Transverse colon (tissue), 4 donors: ENCODE results near the gene ETNK1. TPM values are rescaled to one million over a fixed set of nuclear protein-coding genes. Genes with fewer than 3 reads are reported as not detected.
"Not testable (repeated sequence)": the region's sequence is repeated elsewhere in the genome, so short reads cannot be mapped to it uniquely, and the experiment has no call there.

Experiments used
- DNase-seq: peaks from one replicate; pipeline ENCODE4 v3.0.0-alpha.2; 2019
- H3K27ac ChIP-seq, 4 donors: fragments of 200-600 bp; sonication (generic); 2 replicates each; pipeline ENCODE4 v1.5.1; 2016 to 2018; ENCODE audit warnings: inconsistent platforms in 4 of 4
- H3K27me3 ChIP-seq: fragments of 200-600 bp; sonication (generic); 2 replicates; pipeline ENCODE4 v1.5.1; 2017; ENCODE audit warnings: inconsistent platforms
- H3K36me3 ChIP-seq, 4 donors: fragments of 200-600 bp; sonication (generic); 2 replicates each; pipeline ENCODE4 v1.5.1; 2017 to 2019; ENCODE audit warnings: inconsistent platforms in 4 of 4
- H3K4me1 ChIP-seq, 4 donors: fragments of 200-600 bp; sonication (generic); 2 replicates each; pipeline ENCODE4 v1.5.1; 2017 to 2020; ENCODE audit warnings: inconsistent platforms in 4 of 4
- H3K4me3 ChIP-seq, 4 donors: fragments of 200-600 bp; sonication (generic); 1 replicate in 1 of 4; 2 replicates in 3 of 4; pipeline versions ENCODE4 v1.5.1 to v1.6.1; 2017 to 2019; ENCODE audit warnings: inconsistent platforms in 4 of 4
- H3K9me3 ChIP-seq, 2 donors: fragments of 200-600 bp; sonication (generic); 2 replicates each; pipeline ENCODE4 v1.5.1; 2017 to 2019; ENCODE audit warnings: inconsistent platforms in 2 of 2
- EP300 ChIP-seq: sonication (generic); formaldehyde crosslinking; IDR thresholded peaks from one replicate; pipeline ENCODE4 v1.6.1; 2017; ENCODE audit warnings: antibody characterized with exemption, low read depth
- POLR2A ChIP-seq: fragments of 450-650 bp; IDR thresholded peaks from one replicate; pipeline ENCODE4 v1.6.1; 2016; ENCODE audit warnings: antibody characterized with exemption, mild to moderate bottlenecking, moderate library complexity
- POLR2AphosphoS5 ChIP-seq, 3 donors: sonication (generic); formaldehyde crosslinking; IDR thresholded peaks; one replicate each; pipeline ENCODE4 v1.6.1; 2016; ENCODE audit warnings: antibody characterized with exemption in 3 of 3
- WGBS, 2 donors: methylation state at CpG; one replicate each; pipeline ENCODE4 v1.1.5; 2018; ENCODE audit warnings: low coverage in 1 of 2; 5-methylcytosine and 5-hydroxymethylcytosine counted together
- in situ Hi-C, 4 donors: fragments of 200-750 bp; cut with MboI; loops; one replicate each; pipeline versions ENCODE4 v1.15.0 to v1.15.1; 2017; ENCODE audit warnings: low sequenced_read_pairs in 3 of 4, low pct_ligation_motif_present in 1 of 4, low pct_unique_long_range_greater_than_20kb in 1 of 4
- intact Hi-C: fragments of 100-400 bp; cut with DNase I; formaldehyde crosslinking; loops from one replicate; pipeline ENCODE4 v1.15.1; 2023; ENCODE audit warnings: low total_unique reads
- total RNA-seq, 4 donors: library from RNA; depleted of rRNA; stranded (reverse); fragments of >200 nt; gene quantifications; one replicate each; pipeline ENCODE4 v1.1.0, GENCODE V29; 2016
- TF ChIP-seq, protein P1 (sequence below), 5 experiments: fragments of 200-600 bp in 3 of 5; fragments of 450-650 bp in 2 of 5; sonication (generic) in 3 of 5; IDR thresholded peaks; 1 replicate in 2 of 5; 2 replicates in 3 of 5; pipeline ENCODE4 v1.5.1; 2016 to 2017; ENCODE audit warnings: antibody characterized with exemption in 5 of 5, inconsistent platforms in 3 of 5, mild to moderate bottlenecking in 2 of 5, moderate library complexity in 1 of 5

The ETNK1 gene
- total RNA-seq, 4 donors from 2014 or later: 48.6 to 129 (median 102) TPM

DNA sequence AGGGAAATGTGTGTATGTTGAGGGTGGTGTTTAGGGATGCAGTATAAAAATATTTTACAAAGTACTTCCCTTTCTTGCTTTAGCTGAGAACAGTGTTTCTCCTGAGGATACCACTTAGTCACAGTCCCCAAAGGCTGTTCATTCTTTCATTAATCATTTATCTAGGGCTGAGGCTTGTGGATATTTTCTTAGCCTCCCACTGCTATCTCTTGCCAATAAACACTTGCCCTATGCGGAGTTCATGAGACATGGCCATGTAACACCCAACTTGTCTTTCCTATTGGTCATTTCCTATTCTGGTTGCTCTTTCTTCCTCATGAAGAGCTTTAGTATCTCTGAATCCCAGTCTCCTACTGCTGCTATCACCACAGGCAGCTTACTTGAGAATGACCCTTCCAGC, 75.1 kb downstream of the ETNK1 start:
- Histone ChIP-seq H3K9me3 (no peaks in the 10 kb centered on the region), H3K4me1 (no peaks in the 10 kb centered on the region), H3K36me3 (no peaks in the 10 kb centered on the region), H3K4me3 (no peak overlapping the region), H3K27ac (no peak overlapping the region), H3K27me3 (no peaks in the 10 kb centered on the region)
- no peak for DNase-seq
- in situ Hi-C loops (no loop called here), intact Hi-C loops (no loop called here)
- TF ChIP-seq, protein P1, sequence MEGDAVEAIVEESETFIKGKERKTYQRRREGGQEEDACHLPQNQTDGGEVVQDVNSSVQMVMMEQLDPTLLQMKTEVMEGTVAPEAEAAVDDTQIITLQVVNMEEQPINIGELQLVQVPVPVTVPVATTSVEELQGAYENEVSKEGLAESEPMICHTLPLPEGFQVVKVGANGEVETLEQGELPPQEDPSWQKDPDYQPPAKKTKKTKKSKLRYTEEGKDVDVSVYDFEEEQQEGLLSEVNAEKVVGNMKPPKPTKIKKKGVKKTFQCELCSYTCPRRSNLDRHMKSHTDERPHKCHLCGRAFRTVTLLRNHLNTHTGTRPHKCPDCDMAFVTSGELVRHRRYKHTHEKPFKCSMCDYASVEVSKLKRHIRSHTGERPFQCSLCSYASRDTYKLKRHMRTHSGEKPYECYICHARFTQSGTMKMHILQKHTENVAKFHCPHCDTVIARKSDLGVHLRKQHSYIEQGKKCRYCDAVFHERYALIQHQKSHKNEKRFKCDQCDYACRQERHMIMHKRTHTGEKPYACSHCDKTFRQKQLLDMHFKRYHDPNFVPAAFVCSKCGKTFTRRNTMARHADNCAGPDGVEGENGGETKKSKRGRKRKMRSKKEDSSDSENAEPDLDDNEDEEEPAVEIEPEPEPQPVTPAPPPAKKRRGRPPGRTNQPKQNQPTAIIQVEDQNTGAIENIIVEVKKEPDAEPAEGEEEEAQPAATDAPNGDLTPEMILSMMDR (IDR thresholded peaks at IDR 0.05): no peak
- no peak for TF ChIP-seq POLR2A
- no peak for TF ChIP-seq EP300
- TF ChIP-seq POLR2AphosphoS5 (IDR thresholded peaks at IDR 0.05): no peak
- 86% methylated on average over 1 of the region's 1 CpG; no CpG with 5 or more reads in 1 of the 2 donors for WGBS, 2 donors

DNA sequence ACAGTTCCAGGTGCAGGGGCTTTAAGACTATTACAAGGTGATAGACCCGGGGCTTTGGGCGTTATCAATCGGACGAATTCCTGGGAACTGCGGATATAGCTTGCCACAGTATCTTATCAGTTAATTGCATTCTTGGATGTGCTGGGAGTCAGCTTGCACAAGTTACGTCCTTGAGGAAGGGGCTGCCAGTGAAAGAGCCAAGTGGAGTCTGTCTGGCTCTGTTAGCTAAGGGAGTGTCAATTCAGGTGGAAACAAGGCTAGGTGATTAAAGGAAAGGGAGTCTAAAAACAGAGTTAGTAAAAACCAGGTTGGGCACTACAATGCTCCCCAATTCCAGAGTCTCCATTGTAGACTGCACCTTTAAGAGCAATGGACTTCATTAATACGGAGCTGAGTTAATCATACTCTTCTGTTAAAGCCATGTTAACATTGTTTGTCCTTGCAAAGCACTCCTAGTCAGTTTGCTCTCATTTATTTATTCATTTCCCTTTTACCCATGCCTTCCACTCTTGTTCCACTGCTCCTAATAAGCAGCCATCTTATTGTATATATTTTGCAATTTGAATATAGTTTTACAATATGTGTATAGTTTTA, 76.3 kb downstream of the ETNK1 start:
- H3K4me3 ChIP-seq, DNase-seq, H3K27me3 ChIP-seq, H3K36me3 ChIP-seq, H3K4me1 ChIP-seq, H3K27ac ChIP-seq, in situ Hi-C loops, H3K9me3 ChIP-seq, intact Hi-C loops: not testable (repeated sequence)
- 78 to 82% methylated on average over 3 to 7 of the region's 7 CpGs for WGBS, 2 donors

DNA sequence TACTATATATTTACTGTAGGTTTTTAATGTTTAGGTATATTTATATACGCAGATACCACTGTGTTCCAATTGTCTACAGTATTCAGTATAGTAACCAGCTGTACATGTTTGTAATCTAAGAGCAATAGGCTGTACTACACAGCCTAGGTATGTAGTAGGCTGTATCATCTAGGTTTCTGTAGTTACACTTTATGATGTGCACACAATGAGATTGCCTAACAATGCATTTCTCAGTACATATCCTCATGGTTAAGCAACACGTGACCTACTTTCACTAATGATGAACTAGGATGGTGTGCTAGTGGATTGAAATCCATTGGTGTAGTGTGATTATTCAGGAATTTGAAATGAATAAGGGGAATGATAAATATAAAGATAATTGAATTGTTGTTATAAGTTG, 77.7 kb downstream of the ETNK1 start:
- in situ Hi-C loops (no loop called here), intact Hi-C loops (no loop called here)
- Histone ChIP-seq H3K27me3 (no peaks in the 10 kb centered on the region), H3K27ac (no peak overlapping the region), H3K4me1 (no peaks in the 10 kb centered on the region), H3K36me3 (no peaks in the 10 kb centered on the region), H3K9me3 (no peaks in the 10 kb centered on the region), H3K4me3 (no peak overlapping the region)
- TF ChIP-seq, protein P1 (IDR thresholded peaks at IDR 0.05): no peak
- TF ChIP-seq POLR2AphosphoS5 (IDR thresholded peaks at IDR 0.05) (no peak), POLR2A (no peak), EP300 (no peak)
- WGBS, 2 donors: 58 to 65% methylated on average over 2 of the region's 2 CpGs
- no peak for DNase-seq

DNA sequence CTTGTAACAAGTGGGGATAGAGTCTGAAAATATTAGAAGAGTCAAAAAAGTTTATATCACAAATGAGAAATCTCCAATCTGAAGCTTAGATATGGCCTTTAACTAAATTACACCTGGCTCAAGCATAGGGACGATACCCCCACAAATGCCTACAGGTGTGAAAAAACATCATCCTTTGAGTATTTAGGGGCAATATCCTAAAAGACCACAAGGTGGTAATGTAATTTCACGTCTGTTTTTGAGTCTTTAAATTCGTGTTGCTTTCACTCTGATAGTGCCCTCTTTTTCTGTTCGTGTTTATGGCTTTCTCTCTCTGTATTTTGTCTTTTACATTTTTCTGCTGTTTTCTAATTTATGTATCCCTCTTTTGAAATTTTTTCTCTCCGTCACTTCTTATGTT, 84.3 kb downstream of the ETNK1 start:
- in situ Hi-C loops (no loop called here), intact Hi-C loops (no loop called here)
- H3K36me3 ChIP-seq: no peaks in the 10 kb centered on the region
- H3K4me3 ChIP-seq: no peak overlapping the region
- H3K27me3 ChIP-seq: no peaks in the 10 kb centered on the region
- 20 to 32% methylated on average over 5 of the region's 5 CpGs for WGBS, 2 donors
- no peaks in the 10 kb centered on the region for H3K9me3 ChIP-seq
- DNase-seq: no peak
- TF ChIP-seq, protein P1 (IDR thresholded peaks at IDR 0.05): peak in 4 of 5 experiments; percentile 18 to 43 (median 30)
- no peak for TF ChIP-seq EP300
- H3K4me1 ChIP-seq: no peaks in the 10 kb centered on the region
- H3K27ac ChIP-seq: no peak overlapping the region

DNA sequence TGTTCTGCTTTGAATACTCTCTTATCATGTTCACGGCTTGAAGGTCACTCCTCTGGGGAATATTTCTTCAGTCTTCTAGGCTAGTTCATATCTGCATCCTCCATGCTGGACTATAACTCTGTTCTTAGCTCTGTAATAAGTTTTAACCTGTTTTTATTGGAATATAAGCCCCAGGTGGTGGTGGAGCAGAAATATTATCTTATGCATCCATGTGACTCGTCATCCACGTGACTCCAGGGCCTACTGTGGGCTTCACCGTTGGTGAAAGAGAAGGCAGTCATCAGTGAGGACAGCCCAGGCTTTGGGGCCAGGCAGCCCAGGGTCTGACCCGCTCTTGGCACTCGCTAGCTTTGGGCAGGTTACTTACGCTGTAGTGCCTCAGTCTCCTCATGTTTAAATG, 87.1 kb downstream of the ETNK1 start:
- no peak overlapping the region for H3K27ac ChIP-seq
- no peaks in the 10 kb centered on the region for H3K36me3 ChIP-seq
- no peak for DNase-seq
- in situ Hi-C loops: no loop called here
- intact Hi-C loops: loop anchor here (5.0 kb wide), 1 partner anchor 1655 kb away; no protein-coding TSS in a partner anchor
- H3K4me3 ChIP-seq: no peak overlapping the region
- no peaks in the 10 kb centered on the region for H3K9me3 ChIP-seq
- H3K4me1 ChIP-seq: no peaks in the 10 kb centered on the region
- no peaks in the 10 kb centered on the region for H3K27me3 ChIP-seq
- TF ChIP-seq POLR2A (no peak), EP300 (no peak), POLR2AphosphoS5 (IDR thresholded peaks at IDR 0.05) (no peak)
- TF ChIP-seq, protein P1 (IDR thresholded peaks at IDR 0.05): no peak
- WGBS, 2 donors: 77 to 100% methylated on average over 2 to 7 of the region's 7 CpGs
